HG03469 (cell line): ENCODE results near the gene REM1.
"Not testable (repeated sequence)": the region's sequence is repeated elsewhere in the genome, so short reads cannot be mapped to it uniquely, and the experiment has no call there.

ENCODE experiments used
- ATAC-seq: cut with Tn5 transposase; IDR thresholded peaks from one replicate; pipeline ENCODE4 v1.9.1; 2021; ENCODE audit warnings: mild to moderate bottlenecking, moderate library complexity, moderate number of reproducible peaks; ENCODE audit not compliant: unreplicated experiment

Gene REM1

GRCh38 chr20:31474758-31475427 is at the start of gene REM1, which contains the start of gene DEFB124:
Gene REM1, plus strand, starts transcription at chr20:31475288. Its CDS starts 1,158 bp downstream, at chr20:31476446.
Gene DEFB124, minus strand, starts transcription at chr20:31475127. Its CDS starts 2,114 bp downstream, at chr20:31473013.
- no peak for ATAC-seq

GRCh38 chr20:31425797-31426196 is 49.3 kb upstream of the REM1 start:
- no peak for ATAC-seq

GRCh38 chr20:31426891-31427551 is 48.1 kb upstream of the REM1 start:
- ATAC-seq, result not testable (repeated sequence)

- ATAC-seq, result not testable (repeated sequence)
Observed at GRCh38 chr20:31427576-31427975, 47.5 kb upstream of the REM1 start.

- ATAC-seq, result no peak
Observed at GRCh38 chr20:31430568-31431115, 44.4 kb upstream of the REM1 start.

- no peak for ATAC-seq
Observed at GRCh38 chr20:31440012-31440659, 35.0 kb upstream of the REM1 start, which contains the start of gene DEFB123. Gene DEFB123, plus strand, starts transcription at chr20:31440632. Its CDS starts 67 bp downstream, at chr20:31440699.

- no peak for ATAC-seq
Observed at GRCh38 chr20:31446084-31446819, 28.8 kb upstream of the REM1 start.

- ATAC-seq, result no peak
Observed at GRCh38 chr20:31449511-31450414, 25.3 kb upstream of the REM1 start.

GRCh38 chr20:31452575-31452974 is 22.5 kb upstream of the REM1 start:
- no peak for ATAC-seq

GRCh38 chr20:31454361-31454760 is 20.7 kb upstream of the REM1 start:
- no peak for ATAC-seq

- ATAC-seq, result not testable (repeated sequence)
Observed at GRCh38 chr20:31470946-31471345, 4.1 kb upstream of the REM1 start.

GRCh38 chr20:31472395-31473330 is 2.4 kb upstream of the REM1 start:
- ATAC-seq, result no peak

GRCh38 chr20:31473331-31474096 is 1.6 kb upstream of the REM1 start:
- ATAC-seq, result peak; percentile 21

- ATAC-seq, result peak; percentile 88
Observed at GRCh38 chr20:31474097-31474436, 1.0 kb upstream of the REM1 start.

GRCh38 chr20:31475472-31476293 is 595 bp downstream of the REM1 start:
- ATAC-seq, result no peak

GRCh38 chr20:31476294-31476585 is 1.2 kb downstream of the REM1 start:
- no peak for ATAC-seq

GRCh38 chr20:31476643-31477215 is 1.6 kb downstream of the REM1 start:
- ATAC-seq, result no peak
